Dedifferentiated amniotic fluid mesenchymal stem cell (primary cell): Measurements from ENCODE around the gene OCA2.

Experiments
- DNase-seq: peaks from one replicate; pipeline ENCODE4 v3.0.0-alpha.2; 2016; ENCODE audit errors: extremely low spot score

The OCA2 gene

DNA sequence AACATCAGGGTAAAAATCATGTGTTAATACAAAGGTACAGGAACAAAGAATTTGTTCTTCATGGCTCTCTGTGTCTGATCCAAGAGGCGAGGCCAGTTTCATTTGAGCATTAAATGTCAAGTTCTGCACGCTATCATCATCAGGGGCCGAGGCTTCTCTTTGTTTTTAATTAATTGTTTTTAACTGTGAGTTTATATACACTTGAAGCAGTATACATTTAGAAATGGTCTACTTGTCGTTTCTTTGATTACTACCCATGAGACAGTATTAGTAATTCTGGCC, 21.2 kb upstream of the OCA2 start:
- DNase-seq: no peak

DNA sequence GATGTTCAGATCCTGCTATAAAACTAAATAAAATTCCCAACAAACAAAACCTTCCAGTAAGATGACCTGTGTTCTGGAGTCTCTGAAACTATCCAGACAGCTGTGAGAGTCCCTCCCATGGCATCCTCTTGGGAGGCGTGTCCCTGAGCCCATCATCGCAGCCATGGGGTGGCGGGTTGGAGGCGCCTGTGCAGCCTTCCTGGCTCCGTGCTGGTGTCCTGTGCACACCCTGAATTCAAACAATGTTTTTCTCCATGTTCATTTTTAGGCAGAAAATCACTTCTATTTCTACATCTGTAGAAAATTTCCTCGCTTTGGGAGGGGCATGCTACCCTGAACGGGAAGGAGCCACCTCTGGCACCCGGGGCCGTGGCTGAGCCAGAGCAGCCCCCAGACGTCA, 19.4 kb upstream of the OCA2 start:
- DNase-seq: no peak

DNA sequence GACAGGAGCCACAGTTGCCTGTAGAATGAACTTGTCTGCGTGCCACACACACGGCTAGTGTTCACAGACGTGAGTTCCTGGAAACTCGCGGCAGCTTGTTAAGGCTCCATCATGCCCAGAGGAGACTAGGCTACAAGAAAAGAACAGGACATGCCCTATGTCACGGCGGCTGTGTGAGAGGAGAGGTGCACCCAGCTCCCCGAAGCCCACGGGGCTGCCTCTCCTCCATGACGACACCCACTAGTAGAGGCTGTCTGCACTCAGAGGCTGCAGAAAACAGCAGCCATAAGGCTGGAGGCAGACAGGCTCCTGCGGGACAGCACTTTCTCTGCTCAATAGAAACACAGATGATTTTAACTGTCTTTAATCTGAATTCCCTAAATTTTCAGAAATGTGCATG, 19.0 kb upstream of the OCA2 start:
- no peak for DNase-seq

DNA sequence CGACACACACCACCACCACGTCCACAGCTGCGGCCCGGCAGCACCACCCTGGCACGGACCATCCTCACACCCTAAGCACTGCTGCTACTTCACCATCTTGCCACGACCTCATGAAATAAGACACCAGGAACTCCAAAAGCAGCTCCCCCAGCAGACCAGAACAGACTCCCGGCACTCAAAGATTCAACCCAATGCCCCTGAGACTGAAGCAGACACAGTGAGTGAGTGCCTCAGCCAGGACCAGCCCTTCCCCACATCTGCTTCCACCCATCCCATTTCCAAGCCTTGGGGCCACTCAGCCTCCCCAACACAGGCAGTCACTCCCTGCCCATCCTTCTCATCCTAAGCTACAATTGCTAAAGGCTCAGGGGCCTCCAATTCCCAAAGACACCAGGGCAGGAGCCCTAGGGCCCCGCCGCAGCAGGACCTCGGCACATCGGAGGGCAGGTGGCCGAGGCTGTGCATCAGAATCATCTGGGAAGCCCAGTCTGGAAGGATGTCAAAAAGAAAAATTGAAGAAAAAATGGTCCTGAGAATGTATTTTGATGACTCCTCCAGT, 18.4 kb upstream of the OCA2 start:
- no peak for DNase-seq

DNA sequence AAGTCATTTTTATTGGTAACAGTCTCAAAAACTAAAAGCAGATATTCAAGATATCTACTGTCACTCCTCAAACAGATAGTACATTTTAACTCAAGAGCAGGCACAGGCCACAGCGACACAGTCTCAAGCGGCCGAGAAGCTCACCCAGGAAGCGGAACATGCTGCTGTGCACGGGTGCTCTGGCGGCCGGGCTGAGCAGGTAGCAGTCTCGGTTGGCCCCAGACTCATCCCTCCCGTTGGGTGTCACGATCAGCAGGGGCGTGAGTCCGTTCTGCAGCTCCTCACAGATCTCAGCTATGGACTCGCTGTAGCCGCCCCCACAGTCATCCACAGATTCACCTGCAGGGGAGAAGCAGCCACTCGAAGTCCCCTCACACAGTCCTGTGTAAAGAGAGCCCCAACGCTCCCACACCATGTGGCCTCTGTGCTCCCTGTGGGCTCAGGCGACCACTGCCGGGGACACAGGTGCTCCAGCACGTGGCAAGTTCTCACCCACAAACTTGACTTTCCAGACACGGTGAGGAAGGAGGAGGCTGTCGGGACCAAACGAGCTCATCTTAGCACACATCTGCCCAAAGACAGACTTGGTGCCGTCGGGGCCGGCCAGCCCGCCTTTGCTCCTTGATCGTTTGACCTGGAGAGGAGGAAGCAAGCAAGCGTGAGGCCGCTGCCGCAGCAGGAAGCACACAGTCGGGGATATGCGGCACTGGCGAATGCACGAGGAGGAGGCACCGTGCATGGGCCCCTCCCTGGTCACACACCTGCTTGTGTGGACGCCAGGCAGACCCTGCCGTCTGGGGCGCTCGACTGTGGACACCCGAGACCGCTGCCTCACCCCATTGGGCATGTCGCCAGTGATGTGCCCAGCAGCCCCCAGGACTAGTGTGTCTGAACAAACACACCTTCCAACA, 17.7 kb upstream of the OCA2 start:
- DNase-seq: no peak

DNA sequence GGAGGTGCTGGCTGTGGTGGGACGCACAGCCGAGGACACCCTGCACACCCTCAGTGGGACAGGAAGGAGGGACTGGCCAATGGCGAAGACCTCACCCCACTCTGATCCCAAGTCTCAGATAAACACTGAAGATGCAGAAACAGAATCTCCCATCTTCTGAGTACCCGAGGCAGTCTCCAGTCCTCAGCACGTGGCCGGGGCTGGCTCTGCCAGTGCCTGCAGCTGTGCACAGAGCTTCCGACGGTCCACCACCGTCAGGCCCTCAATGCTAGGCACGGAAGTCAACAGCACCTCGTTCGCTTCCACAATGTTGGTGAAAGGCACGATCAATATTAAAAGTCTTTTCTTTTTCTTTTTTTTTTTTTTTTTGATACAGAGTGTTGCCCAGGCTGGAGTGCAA, 16.8 kb upstream of the OCA2 start:
- no peak for DNase-seq

DNA sequence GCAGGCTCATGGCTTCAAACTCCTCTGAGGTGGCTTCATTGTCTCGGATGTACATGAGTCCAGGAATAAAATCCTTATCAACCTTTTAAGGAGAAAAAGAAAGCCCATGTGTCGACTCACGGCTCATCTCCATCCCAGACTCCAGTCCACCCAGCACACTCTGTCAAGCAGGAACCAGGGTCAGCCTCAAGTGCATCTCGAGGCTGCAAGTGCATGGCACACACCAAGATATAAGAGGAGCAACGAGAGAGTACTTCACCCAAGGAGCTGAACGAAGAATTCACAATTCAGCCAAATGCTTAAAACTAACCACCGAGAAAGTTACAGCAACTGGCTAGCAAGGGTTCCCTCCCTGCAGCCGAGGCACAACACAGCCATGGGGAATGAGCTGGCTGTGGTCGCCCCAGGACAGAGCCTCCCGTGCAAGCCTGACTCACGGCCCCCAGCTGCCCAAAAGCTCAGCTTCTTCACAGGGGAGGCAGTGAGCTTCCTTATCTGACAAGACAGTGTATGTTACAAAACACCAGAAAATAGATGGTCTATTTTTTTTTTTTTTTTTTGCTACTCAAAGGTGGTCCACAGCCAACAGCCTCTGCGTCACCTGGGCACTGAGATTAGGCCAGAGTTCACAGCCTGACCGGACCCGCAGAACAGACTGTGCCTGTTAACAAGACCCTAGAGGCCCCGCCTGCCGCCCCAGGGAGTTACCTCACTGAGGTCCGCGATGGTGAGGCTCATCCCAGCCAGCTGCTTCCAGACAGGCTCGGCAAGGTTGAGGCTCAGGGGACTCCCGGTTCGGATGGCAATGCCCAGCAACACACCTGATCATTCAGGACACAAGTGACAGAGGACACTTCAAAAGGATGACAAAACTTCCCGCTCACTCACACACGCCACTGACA, 15.9 kb upstream of the OCA2 start:
- no peak for DNase-seq

DNA sequence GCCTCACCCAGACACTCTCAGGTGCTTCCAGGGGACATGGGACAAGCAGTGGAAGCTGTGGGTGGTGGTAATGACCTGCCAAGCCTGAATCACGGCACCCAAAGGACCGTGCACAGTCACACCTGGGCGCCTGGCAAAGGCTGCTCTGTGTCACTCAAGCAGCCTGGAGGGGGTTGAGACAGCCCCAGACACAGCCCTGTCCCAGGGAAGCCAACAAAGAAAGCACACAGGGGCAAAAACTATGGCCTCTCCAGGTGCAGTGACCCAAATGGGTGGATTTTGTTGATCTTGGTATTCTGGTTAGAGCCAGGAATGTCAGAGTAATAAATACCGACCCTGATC, 15.0 kb upstream of the OCA2 start:
- no peak for DNase-seq

DNA sequence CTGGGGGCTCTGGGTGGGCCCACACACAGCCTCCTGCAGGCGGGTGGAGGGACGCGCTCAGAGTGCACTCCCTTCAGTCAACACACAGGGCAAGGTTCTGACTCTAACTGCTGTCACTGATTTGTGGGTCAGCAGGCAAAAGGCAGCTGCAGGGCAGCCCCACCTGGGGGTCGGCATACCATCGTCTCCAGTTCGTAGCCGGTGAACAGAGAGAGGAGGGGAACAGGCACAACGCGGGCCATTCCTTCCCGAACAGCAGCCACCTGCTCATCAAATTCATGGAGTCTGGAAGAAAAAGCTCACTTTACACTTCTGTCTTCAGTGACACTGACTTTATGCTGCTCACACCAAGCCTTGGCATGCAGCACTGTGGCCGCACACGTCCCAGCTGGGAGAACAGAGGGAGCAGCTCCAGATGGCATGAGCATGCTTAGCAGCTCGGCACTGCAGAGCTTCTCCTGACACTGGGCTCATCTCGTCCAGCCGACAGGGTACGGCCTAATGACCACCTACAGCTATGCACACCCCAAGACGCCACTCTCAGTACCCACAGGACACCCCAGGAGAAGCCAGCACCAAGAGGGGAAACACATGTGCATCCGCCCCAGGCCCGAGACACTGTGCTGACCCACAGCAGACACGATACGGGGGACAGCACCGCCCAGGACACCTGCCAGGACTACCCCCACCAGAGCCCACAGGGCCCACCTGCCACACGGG, 14.4 kb upstream of the OCA2 start:
- DNase-seq: no peak

DNA sequence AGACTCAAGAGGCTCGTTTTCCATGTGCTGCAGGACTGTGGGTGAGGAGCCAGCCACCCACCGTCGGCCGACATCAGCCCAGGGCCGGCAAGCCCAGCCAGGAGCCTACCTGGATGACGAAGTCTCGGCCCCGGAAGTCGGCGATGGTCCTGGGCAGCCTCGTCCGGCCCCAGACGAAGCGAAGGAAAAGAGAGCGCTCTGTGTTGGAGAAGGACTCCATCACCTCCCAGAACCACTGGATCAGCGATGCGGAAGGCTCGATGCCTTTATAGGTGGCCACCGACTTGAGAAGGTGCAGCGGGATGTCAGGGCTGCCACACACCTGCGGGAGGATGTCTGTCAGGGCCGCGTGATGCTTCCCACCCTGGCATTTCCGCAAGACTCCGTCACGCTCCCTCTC, 13.8 kb upstream of the OCA2 start:
- DNase-seq: no peak

DNA sequence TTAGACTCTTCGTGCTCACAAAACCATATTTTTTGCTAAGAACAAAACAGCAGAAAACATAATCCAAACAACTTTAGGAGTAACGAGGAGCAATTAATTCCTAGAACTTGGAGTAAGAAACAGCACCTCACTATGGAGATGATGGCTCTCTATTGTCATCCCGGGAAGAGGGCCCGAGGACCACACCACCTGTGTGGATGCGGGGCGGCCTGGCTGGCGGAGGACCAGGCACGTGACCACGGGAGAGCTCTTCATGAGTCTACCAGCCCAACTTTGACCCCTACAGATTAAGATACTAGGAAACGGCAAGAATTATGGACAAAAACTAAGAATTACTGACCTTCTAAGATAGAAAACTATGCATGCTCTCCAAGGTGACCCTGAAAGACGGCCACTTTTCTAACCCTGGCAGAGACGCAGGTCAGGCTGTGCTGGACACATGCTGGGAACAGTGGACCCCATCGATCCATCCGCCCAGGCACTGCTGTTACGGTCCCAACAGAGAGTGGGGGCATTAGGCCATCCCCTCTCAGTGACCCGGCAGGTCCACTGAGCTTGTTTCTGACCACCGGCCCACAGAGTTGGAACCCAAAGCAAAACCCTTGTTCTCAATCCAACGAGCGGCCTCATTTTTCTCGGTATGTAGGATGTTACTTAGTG, 13.1 kb upstream of the OCA2 start:
- no peak for DNase-seq

DNA sequence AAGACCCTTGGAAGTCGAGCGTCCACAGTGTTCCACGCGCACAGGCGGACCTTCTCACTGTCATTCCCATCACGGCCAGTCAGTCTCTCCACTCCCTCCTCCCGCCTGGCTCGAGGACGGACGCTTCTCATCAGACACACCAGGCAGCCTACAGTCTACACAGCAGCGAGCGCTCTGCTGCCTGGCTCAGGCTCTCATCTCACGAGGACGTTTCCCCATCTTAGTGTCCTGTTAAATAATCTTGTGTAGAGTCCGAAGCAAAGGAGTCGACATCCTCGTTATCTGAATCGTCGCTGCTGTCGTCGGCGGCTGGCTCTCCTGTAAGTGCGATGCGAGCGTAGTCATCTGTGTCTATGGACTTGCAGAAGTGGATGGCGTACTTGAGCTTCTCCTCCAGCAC, 12.4 kb upstream of the OCA2 start:
- no peak for DNase-seq

DNA sequence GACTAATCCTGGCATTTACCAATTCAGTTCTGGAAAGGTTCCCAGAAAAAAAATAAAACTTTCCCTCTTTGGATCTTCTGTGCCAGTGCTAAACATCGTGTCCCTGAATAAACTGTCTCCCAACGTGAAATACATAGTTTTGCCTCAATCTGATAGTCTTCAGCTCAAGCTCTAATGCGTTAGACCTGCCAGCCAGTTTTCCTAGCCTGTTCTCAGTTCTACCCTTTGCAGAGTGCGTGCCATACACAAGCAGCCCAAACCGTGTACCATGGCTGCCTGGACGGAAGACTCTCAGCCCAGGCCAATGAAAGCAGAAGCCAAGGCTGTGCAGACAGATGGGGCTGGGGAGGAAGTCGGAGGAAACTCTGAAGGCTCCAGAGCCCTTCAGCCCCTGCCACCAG, 11.4 kb upstream of the OCA2 start:
- no peak for DNase-seq

DNA sequence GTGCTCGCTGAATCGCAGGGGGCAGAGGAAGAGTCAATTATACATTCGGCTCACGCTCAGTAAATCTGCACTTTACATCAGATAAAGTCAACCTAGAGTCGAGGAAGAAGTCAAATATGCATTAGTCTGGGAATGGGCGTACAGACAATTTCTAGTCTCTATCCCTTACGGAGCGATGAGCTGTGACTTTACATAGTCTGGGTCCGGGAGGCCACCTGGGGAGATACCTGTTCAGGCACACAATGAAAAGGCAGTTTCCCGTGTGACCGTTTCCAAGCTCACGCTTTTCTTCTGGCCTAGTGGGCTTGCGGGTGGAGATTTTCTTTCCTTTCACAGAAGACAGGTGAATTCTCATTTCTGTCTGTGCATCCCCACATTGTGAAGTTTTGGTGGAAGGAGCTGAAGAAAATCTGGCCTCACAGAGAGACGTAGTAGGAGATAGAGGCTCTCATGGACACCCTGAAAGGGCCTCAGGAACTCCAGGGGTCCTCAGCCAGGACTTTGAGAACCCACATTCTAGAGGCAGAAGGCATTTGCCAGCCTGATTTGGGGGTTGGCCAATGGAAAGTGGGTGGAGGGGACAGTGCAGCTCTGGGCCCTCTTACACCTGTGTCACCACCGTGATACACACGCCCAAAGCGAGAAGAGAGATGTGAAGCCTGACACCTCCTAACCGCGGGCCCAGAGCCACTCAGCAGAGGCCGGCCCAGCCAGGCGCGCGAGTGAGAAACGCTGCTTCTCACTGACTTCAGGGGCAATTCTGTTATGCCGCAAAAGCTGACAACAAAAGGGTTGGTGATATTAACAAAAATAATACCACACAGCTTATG, 10.7 kb upstream of the OCA2 start:
- no peak for DNase-seq

DNA sequence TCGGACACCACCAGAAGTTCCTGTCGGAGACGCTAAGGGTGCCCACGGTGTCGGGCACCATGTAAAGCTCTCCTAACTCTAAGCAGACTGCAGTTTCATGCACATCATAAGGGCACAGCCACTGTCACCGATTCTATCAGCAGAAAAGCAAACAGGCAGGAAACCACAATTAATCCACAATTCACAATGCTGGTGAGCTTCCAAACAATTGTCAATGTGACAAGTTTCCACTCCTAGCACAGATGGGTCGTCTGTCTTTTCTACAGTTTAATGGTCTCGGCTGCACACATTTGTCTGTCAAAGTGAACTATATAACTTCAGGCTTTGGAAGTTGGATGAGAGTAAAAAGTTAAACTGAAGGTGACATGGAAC, 8.8 kb upstream of the OCA2 start:
- DNase-seq: no peak

DNA sequence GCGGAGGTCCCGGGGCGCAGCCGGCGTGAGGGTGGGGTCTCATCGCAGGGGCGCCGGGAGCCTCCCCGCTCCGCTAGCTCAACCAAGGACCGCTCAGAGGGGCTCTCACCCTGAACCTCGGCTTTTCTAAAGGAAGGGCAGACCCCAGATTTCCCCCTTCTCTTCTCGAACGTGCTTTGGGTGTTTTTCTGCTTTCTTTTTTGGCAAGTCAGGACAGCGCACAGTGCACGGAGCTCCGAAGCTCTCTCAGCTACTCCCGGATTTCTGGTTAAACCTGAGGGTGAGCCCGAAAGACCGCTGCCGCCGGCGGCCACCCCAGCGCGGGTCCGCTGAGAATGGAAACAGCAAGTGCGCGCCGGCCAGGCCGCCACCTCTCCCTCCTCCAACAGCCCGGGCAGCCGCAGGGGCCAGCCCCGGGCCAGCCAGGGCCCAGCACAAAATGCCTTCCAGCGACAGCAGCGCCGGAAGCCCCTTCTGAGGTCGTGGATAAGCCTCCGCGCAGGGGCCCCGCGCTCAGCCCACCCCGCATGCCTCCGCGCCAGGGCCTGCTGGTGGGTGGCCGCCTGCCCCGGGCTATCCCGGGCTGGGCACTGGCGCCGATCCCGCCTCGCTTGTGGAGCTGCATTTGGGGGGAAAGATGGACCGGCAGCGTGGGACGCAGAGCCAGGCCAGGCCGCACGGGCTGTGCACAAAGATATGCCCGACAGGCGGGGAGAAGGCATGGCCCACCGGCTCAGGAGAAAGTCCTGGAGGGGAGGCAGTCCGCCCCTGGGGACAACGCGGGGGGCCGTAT, 8.2 kb upstream of the OCA2 start:
- no peak for DNase-seq

DNA sequence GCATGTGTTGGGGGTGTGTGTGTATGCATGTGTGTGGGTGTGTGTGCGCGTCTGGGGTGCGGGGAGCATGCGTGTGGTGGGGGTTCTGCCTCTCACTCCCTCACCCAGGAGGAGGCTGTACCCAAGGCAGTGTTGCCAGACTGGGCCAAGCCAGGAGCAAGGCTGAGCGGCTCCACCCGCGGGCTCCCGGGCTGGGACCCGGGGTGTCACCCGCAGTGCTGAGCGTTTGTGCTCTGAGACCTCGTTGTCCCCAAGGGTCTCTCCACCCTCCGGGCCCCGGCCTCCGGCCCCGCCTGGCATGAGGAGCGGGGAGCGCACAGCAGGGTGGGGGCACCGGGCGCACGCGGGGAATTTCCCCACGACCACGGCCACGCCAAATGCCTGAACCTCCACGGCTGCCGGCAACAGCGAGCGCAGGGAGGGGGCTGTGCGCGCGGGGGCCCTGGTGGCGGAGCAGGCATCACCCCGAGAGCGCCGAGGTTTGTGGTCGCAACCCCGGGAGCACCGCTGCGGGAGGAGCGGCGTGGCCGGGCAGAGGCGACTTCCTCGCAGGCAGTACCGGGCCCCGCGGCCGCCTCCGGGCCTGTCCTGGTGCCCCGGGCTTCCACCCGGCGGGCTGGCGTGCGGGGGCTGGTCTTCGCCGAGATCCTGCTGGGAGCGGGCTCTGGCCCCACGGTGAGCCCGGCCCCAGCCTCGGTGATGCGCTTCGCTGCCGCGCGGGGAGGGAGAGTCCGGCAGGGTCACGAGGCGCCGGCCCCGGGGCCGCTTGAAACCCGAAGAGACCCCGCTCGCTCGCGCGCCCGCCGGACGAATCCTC, 7.4 kb upstream of the OCA2 start:
- no peak for DNase-seq

DNA sequence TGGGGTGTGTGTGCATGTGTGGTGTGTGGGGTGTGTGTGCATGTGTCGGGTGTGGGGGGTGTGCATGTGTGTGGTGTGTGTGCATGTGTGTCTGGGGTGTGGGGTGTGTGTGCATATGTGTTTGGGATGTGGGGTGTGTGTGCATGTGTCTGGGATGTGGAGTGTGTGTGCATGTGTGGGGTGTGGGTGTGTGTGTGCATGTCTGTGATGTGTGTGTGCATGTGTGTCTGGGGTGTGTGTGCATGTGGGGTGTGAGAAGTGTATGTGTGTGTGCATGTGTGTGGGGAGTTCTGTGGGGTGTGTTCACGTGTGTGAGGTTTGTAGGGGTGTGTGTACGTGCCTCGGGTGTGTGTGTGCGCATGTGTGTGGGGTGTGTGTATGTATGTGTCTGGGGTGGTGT, 6.7 kb upstream of the OCA2 start:
- DNase-seq: no peak

DNA sequence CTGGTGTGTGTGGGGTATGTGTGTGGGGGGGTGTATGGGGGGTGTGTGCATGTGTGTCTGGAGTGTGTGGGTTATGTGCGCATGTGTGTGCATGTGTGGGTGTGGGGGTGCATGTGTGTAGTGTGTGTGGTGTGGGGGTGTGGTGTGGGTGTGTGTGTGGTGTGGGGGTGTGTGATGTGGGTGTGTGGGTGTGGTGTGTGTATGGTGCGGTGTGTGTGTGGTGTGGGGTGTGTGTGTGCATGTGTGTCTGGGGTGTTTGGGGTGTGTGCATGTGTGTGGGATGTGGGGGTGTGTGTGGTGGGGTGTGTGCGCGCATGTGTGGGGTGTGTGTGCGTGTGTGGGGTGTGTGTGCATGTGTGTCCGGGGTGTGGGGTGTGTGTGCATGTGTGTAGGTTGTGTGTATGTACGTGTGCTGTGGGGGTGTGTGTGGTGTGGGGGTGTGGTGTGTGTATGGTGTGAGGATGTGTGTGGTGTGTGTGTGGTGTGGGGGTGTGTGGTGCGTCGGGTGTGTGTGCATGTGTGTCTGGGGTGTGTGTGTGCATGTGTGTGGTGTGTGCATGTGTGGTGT, 6.2 kb upstream of the OCA2 start:
- DNase-seq: no peak
